Measurements from ENCODE around the gene SCFD2.

DNA sequence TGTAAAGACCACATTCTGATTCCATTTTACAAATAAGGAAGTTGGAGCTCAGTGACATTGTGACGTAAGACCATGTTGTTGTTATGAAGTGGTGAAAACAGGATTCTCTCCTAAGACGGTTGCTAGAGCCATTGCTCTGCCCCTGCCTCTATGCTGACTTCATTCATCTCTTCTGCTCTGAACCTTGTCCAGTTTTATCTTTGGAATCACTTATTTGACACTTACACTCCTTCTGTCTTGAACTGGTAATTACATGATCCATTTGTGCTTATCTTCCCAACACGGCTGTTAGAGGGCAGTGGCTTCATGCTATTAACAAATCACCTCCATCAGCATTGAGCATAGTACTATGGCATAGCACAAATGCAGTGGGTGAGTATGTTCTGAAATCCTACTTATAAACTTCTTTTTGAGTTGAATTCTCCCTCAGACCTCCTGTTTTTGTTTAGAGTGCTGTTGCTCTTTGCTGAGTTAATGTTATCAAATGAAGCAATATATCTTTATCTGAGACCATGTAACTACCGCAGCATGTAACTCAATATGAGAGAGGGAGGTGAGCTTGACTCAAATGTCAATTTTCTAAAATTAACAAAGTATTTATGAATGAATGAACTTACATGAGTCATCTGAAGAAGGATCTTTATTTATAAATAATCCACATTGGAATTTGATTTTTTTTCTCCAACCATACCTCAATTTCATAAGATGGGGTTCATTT is 326.0 kb downstream of the SCFD2 start:
- TF ChIP-seq EP300 (IDR thresholded peaks at IDR 0.05) (no peak), RFX5 (IDR thresholded peaks at IDR 0.05) (no peak), RCOR1 (IDR thresholded peaks at IDR 0.05; ENCODE audit: low read depth, low read length) (no peak), CEBPB (IDR thresholded peaks at IDR 0.05) (no peak), CHD2 (IDR thresholded peaks at IDR 0.05; ENCODE audit: low read length, partially characterized antibody) (no peak)
- TF ChIP-seq, protein P1, sequence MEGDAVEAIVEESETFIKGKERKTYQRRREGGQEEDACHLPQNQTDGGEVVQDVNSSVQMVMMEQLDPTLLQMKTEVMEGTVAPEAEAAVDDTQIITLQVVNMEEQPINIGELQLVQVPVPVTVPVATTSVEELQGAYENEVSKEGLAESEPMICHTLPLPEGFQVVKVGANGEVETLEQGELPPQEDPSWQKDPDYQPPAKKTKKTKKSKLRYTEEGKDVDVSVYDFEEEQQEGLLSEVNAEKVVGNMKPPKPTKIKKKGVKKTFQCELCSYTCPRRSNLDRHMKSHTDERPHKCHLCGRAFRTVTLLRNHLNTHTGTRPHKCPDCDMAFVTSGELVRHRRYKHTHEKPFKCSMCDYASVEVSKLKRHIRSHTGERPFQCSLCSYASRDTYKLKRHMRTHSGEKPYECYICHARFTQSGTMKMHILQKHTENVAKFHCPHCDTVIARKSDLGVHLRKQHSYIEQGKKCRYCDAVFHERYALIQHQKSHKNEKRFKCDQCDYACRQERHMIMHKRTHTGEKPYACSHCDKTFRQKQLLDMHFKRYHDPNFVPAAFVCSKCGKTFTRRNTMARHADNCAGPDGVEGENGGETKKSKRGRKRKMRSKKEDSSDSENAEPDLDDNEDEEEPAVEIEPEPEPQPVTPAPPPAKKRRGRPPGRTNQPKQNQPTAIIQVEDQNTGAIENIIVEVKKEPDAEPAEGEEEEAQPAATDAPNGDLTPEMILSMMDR (IDR thresholded peaks at IDR 0.05), result no peak
- TF ChIP-seq, protein P2, sequence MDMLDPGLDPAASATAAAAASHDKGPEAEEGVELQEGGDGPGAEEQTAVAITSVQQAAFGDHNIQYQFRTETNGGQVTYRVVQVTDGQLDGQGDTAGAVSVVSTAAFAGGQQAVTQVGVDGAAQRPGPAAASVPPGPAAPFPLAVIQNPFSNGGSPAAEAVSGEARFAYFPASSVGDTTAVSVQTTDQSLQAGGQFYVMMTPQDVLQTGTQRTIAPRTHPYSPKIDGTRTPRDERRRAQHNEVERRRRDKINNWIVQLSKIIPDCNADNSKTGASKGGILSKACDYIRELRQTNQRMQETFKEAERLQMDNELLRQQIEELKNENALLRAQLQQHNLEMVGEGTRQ (IDR thresholded peaks at IDR 0.05), result no peak
